HG03103 (cell line): ENCODE data around the gene PRODH2.
"Not testable (repeated sequence)": the region's sequence is repeated elsewhere in the genome, so short reads cannot be mapped to it uniquely, and the experiment has no call there.

Experiments
- ATAC-seq: cut with Tn5 transposase; IDR thresholded peaks from one replicate; pipeline ENCODE4 v1.9.1; 2021; ENCODE audit warnings: low read depth; ENCODE audit not compliant: unreplicated experiment

Gene PRODH2

GRCh38 chr19:35797663-35798062 is 15.0 kb downstream of the PRODH2 start:
- ATAC-seq, result no peak

- no peak for ATAC-seq
Observed at GRCh38 chr19:35796645-35797542, 15.8 kb downstream of the PRODH2 start.

- not testable (repeated sequence) for ATAC-seq
Observed at GRCh38 chr19:35795564-35795963, 17.1 kb downstream of the PRODH2 start.

GRCh38 chr19:35793381-35794165 is 19.1 kb downstream of the PRODH2 start:
- no peak for ATAC-seq

- ATAC-seq, result no peak
Observed at GRCh38 chr19:35792888-35793287, 19.8 kb downstream of the PRODH2 start.

GRCh38 chr19:35792312-35792711 is 20.3 kb downstream of the PRODH2 start:
- ATAC-seq, result no peak

GRCh38 chr19:35791814-35792279 is 20.8 kb downstream of the PRODH2 start:
- ATAC-seq, result no peak

GRCh38 chr19:35790981-35791813 is 21.4 kb downstream of the PRODH2 start:
- ATAC-seq, result no peak

- no peak for ATAC-seq
Observed at GRCh38 chr19:35789978-35790944, 22.4 kb downstream of the PRODH2 start.

GRCh38 chr19:35789195-35789977 is 23.3 kb downstream of the PRODH2 start:
- no peak for ATAC-seq

GRCh38 chr19:35788205-35788960 is 24.3 kb downstream of the PRODH2 start:
- no peak for ATAC-seq

- no peak for ATAC-seq
Observed at GRCh38 chr19:35787227-35787799, 25.3 kb downstream of the PRODH2 start.

- no peak for ATAC-seq
Observed at GRCh38 chr19:35786299-35787160, 26.1 kb downstream of the PRODH2 start.

- no peak for ATAC-seq
Observed at GRCh38 chr19:35785339-35785627, 27.4 kb downstream of the PRODH2 start.

- ATAC-seq, result no peak
Observed at GRCh38 chr19:35784503-35785338, 27.9 kb downstream of the PRODH2 start.
